B cell (primary cell): Measurements from ENCODE around the gene PRSS23. TPM values are rescaled to one million over a fixed set of nuclear protein-coding genes. Genes with fewer than 3 reads are reported as not detected.

Experiments used
- ATAC-seq: fragments of 200-7000 bp; cut with Tn5 transposase; one replicate; pipeline ENCODE4 v1.10.0; 2021; ENCODE audit warnings: low read depth, mild to moderate bottlenecking, moderate number of reproducible peaks, moderate library complexity
- CTCF ChIA-PET: fragments of 350-600 bp; sonication (Branson Sonifier 250); formaldehyde crosslinking; loops from one replicate; lab custom pipeline; 2021; ENCODE audit warnings: antibody characterized with exemption, inconsistent platforms; lab: Charles Lee
- POLR2A ChIA-PET: fragments of 350-600 bp; sonication (Branson Sonifier 250); formaldehyde crosslinking; loops from one replicate; lab custom pipeline; 2021; ENCODE audit warnings: antibody characterized with exemption; lab: Charles Lee
- DNase-seq: peaks from one replicate; pipeline ENCODE4 v3.0.0; 2013
- H2AFZ ChIP-seq: 2 replicates; pipeline ENCODE4 v1.6.1; 2012; ENCODE audit warnings: mild to moderate bottlenecking, low read depth, low read length; ENCODE audit not compliant: insufficient read depth, poor library complexity, severe bottlenecking
- H3K27ac ChIP-seq, 2 donors: 1 replicate in 1 of 2; 2 replicates in 1 of 2; pipeline ENCODE4 v1.5.1; 2012 to 2013; ENCODE audit warnings: low read length in 2 of 2, mild to moderate bottlenecking in 2 of 2, moderate library complexity in 1 of 2
- H3K27me3 ChIP-seq, 4 experiments: fragments of 200-600 bp in 1 of 4; sonication (generic) in 1 of 4; replicated peaks in 1 of 4; 1 replicate in 2 of 4; 2 replicates in 2 of 4; pipeline versions ENCODE4 v1.6.1 to v1.7.0; 2013 to 2016; ENCODE audit warnings: low read length in 3 of 4, mild to moderate bottlenecking in 2 of 4, mixed read lengths in 1 of 4, moderate library complexity in 1 of 4; ENCODE audit not compliant: insufficient read depth in 4 of 4, control insufficient read depth in 3 of 4; ENCODE audit errors: control extremely low read depth in 1 of 4
- H3K36me3 ChIP-seq, 2 experiments: replicated peaks in 1 of 2; 1 replicate in 1 of 2; 2 replicates in 1 of 2; pipeline versions ENCODE4 v1.6.1 to v1.7.1; 2013; ENCODE audit warnings: low read length in 1 of 2; ENCODE audit not compliant: insufficient read depth in 2 of 2, control insufficient read depth in 1 of 2; ENCODE audit errors: control extremely low read depth in 1 of 2, extremely low read depth in 1 of 2
- H3K4me1 ChIP-seq, 2 donors: fragments of 200-600 bp in 1 of 2; sonication (generic) in 1 of 2; 1 replicate in 1 of 2; 2 replicates in 1 of 2; pipeline versions ENCODE4 v1.5.1 to v1.6.1; 2013 to 2017; ENCODE audit warnings: low read length in 2 of 2; ENCODE audit not compliant: control insufficient read depth in 2 of 2, insufficient read depth in 2 of 2
- H3K4me2 ChIP-seq: replicated peaks from 2 replicates; pipeline ENCODE3; 2012; ENCODE audit warnings: mild to moderate bottlenecking, low read depth, low read length; ENCODE audit not compliant: poor library complexity, severe bottlenecking
- H3K4me3 ChIP-seq, 5 experiments: fragments of 200-600 bp in 1 of 5; sonication (generic) in 1 of 5; 1 replicate in 3 of 5; 2 replicates in 2 of 5; pipeline versions ENCODE4 v1.5.1 to v1.7.0; 2011 to 2016; ENCODE audit warnings: low read length in 4 of 5, mild to moderate bottlenecking in 4 of 5, low read depth in 2 of 5, control low read depth in 1 of 5, moderate library complexity in 1 of 5; ENCODE audit not compliant: insufficient read depth in 1 of 5; ENCODE audit errors: control extremely low read depth in 1 of 5, extremely low read depth in 1 of 5
- H3K79me2 ChIP-seq: fragments of 200-600 bp; sonication (generic); one replicate; pipeline ENCODE4 v1.6.0; 2016; ENCODE audit warnings: low read length; ENCODE audit not compliant: control insufficient read depth, insufficient read depth
- H3K9ac ChIP-seq: fragments of 200-600 bp; sonication (generic); 2 replicates; pipeline ENCODE4 v1.6.1; 2017; ENCODE audit warnings: mild to moderate bottlenecking, low read length, moderate library complexity
- H3K9me3 ChIP-seq, 3 donors: one replicate each; pipeline versions ENCODE4 v1.6.1 to v1.7.1; 2013; ENCODE audit warnings: low read length in 2 of 3; ENCODE audit not compliant: control insufficient read depth in 2 of 3, insufficient read depth in 1 of 3; ENCODE audit errors: control extremely low read depth in 1 of 3
- H4K20me1 ChIP-seq: 2 replicates; pipeline ENCODE4 v1.6.0; 2012; ENCODE audit warnings: mild to moderate bottlenecking, low read length; ENCODE audit not compliant: insufficient read depth, control insufficient read depth, poor library complexity, severe bottlenecking
- H3K27ac Mint-ChIP-seq: one replicate; pipeline ENCODE4 v1.8.0; 2021; ENCODE audit warnings: mixed read lengths
- H3K27me3 Mint-ChIP-seq: one replicate; pipeline ENCODE4 v1.8.0; 2021; ENCODE audit warnings: mixed read lengths
- H3K4me1 Mint-ChIP-seq: one replicate; pipeline ENCODE4 v1.8.0; 2021; ENCODE audit warnings: mixed read lengths
- H3K4me3 Mint-ChIP-seq: one replicate; pipeline ENCODE4 v1.8.0; 2021; ENCODE audit warnings: mixed read lengths
- H3K9me3 Mint-ChIP-seq: one replicate; pipeline ENCODE4 v1.8.0; 2022; ENCODE audit warnings: mixed read lengths; ENCODE audit not compliant: insufficient read depth
- EZH2 ChIP-seq: IDR thresholded peaks from 2 replicates; pipeline ENCODE4 v1.6.1; 2012; ENCODE audit warnings: borderline replicate concordance, low read depth, mild to moderate bottlenecking, moderate library complexity, low read length; ENCODE audit not compliant: insufficient read depth, poor library complexity, severe bottlenecking
- WGBS: methylation state at CpG from one replicate; pipeline ENCODE4 v1.1.5; 2013; ENCODE audit warnings: missing lambda C conversion rate; ENCODE audit not compliant: insufficient coverage; 5-methylcytosine and 5-hydroxymethylcytosine counted together
- intact Hi-C: fragments of 100-400 bp; cut with micrococcal nuclease; formaldehyde crosslinking; loops from one replicate; pipeline ENCODE4 v1.10.0; 2022
- polyA minus RNA-seq: library from RNA; depleted of rRNA, polyadenylated mRNA; stranded (reverse); fragments of >200 nt; gene quantifications from 2 replicates; pipeline ENCODE4 v1.2.3, GENCODE V29; 2012
- polyA plus RNA-seq: library from polyadenylated mRNA; depleted of rRNA; stranded (reverse); fragments of >200 nt; gene quantifications from 2 replicates; pipeline ENCODE4 v1.2.3, GENCODE V29; 2012
- total RNA-seq, 2 donors: library from RNA; stranded (reverse); fragments of 120-200 nt in 1 of 2; gene quantifications; 1 replicate in 1 of 2; 2 replicates in 1 of 2; pipeline versions ENCODE4 v1.2.3 to v1.2.4, GENCODE V29; 2013 to 2022
- TF ChIP-seq, protein P1 (sequence below): fragments of 200-600 bp; IDR thresholded peaks from one replicate; pipeline ENCODE4 v1.8.0; 2022; ENCODE audit warnings: antibody characterized with exemption, mild to moderate bottlenecking

The PRSS23 gene, protein sequence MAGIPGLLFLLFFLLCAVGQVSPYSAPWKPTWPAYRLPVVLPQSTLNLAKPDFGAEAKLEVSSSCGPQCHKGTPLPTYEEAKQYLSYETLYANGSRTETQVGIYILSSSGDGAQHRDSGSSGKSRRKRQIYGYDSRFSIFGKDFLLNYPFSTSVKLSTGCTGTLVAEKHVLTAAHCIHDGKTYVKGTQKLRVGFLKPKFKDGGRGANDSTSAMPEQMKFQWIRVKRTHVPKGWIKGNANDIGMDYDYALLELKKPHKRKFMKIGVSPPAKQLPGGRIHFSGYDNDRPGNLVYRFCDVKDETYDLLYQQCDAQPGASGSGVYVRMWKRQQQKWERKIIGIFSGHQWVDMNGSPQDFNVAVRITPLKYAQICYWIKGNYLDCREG
- total RNA-seq, result not detected in 2 replicates
- total RNA-seq (2013), result 0.40 TPM
- polyA plus RNA-seq, result 0.03 TPM in 2 replicates
- 0.09 and 0.71 TPM in 2 replicates for polyA minus RNA-seq

DNA sequence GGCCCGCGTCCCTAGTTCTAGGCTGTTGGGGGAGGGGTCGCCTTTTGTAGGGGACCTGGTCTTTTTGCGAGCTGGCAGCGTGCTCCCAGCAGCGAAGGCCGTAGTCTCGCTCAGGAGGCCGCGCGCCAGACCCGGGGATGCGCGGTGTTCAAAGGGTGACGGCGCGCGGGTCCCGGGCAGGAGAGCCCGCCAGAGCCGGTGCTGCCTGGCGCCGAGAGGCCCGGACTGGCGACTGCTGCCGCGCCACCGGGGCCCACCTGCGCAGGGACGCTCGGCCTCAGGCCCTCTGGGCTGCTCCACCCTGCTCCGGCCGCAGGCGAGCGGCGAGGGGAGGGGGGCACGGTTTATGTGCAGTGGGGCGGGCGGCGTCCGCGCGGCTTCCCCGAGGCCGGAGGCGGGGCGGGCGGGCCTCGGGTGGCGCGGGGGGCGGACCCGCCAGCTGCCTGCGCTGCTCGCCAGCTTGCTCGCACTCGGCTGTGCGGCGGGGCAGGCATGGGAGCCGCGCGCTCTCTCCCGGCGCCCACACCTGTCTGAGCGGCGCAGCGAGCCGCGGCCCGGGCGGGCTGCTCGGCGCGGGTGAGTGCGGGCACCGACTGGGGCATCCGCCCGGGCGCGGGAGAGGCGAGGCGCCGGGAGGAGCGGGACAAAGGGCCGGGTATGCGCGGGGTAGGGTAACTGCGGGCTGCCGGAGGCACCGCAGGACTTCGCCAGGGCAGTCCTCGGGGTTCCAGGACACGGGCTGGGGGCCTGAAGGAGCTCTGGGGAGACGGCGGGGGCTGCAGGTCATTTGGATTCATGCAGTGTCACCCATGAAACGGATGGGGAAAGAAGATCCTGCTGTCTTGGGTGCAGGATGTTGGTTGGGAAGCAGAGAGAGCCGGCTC is at the start of gene PRSS23:
TSS of gene PRSS23 (plus strand) at position 467 of the 884 bp plus-strand sequence. CDS start 7,102 bp downstream, outside the sequence.
- peaks cover 12% of the 10 kb centered on the region for H3K4me1 Mint-ChIP-seq
- Histone ChIP-seq H3K4me3 (no peak within 1 kb of the TSS), H3K9ac (no peak within 1 kb of the TSS), H2AFZ (peak within 1 kb of the TSS; percentile 28), H3K9me3 (no peaks in the 10 kb centered on the region), H3K27me3 (peaks cover 0 to 27% (median 16%) of the 10 kb centered on the region in 4 experiments), H3K4me1 (peaks cover 8% of the 10 kb centered on the region in 2 donors), H3K36me3 (no peaks in the 10 kb centered on the region), H3K79me2 (no peaks in the 10 kb centered on the region), H3K4me2 (peak within 1 kb of the TSS; percentile 64), H3K27ac (no peak within 1 kb of the TSS), H4K20me1 (no peaks in the 10 kb centered on the region)
- ATAC-seq, result no peak
- POLR2A ChIA-PET, result no interaction called here
- TF ChIP-seq, protein P1, sequence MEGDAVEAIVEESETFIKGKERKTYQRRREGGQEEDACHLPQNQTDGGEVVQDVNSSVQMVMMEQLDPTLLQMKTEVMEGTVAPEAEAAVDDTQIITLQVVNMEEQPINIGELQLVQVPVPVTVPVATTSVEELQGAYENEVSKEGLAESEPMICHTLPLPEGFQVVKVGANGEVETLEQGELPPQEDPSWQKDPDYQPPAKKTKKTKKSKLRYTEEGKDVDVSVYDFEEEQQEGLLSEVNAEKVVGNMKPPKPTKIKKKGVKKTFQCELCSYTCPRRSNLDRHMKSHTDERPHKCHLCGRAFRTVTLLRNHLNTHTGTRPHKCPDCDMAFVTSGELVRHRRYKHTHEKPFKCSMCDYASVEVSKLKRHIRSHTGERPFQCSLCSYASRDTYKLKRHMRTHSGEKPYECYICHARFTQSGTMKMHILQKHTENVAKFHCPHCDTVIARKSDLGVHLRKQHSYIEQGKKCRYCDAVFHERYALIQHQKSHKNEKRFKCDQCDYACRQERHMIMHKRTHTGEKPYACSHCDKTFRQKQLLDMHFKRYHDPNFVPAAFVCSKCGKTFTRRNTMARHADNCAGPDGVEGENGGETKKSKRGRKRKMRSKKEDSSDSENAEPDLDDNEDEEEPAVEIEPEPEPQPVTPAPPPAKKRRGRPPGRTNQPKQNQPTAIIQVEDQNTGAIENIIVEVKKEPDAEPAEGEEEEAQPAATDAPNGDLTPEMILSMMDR, result no peak
- no peak for TF ChIP-seq EZH2
- peaks cover 59% of the 10 kb centered on the region for H3K27me3 Mint-ChIP-seq
- H3K4me3 Mint-ChIP-seq, result peak within 1 kb of the TSS; percentile 55
- DNase-seq, result no peak
- H3K9me3 Mint-ChIP-seq, result no peaks in the 10 kb centered on the region
- CTCF ChIA-PET, result no interaction called here
- H3K27ac Mint-ChIP-seq, result no peak within 1 kb of the TSS
- intact Hi-C loops, result no loop called here
- 2% methylated on average over 94 of the region's 97 CpGs for WGBS
